Endothelial cell of umbilical vein (primary cell): Measurements from ENCODE around the gene RAD51B. TPM values are rescaled to one million over a fixed set of nuclear protein-coding genes. Genes with fewer than 3 reads are reported as not detected.

Experiments used
- BruUV-seq: library from RNA; stranded (reverse); fragments of 400-500 nt; replicated peaks from 2 replicates; lab custom pipeline; 2021; lab: Mats Ljungman, UMichigan
- CTCF ChIA-PET: fragments of 300-600, 350-600 bp; sonication (Branson Sonifier 250); formaldehyde crosslinking; loops from one replicate; lab custom pipeline; 2021; ENCODE audit warnings: antibody characterized with exemption, inconsistent platforms; lab: Charles Lee
- POLR2A ChIA-PET: fragments of 300-600, 350-600 bp; sonication (Branson Sonifier 250); formaldehyde crosslinking; loops from one replicate; lab custom pipeline; 2021; ENCODE audit warnings: antibody characterized with exemption, inconsistent platforms; lab: Charles Lee
- DNase-seq: peaks from one replicate; pipeline ENCODE4 v3.0.0-alpha.2; 2011; ENCODE audit warnings: low read depth, low spot score
- FAIRE-seq: peaks from 2 replicates; lab custom pipeline; 2011; peaks lifted over from hg19 to GRCh38; lab: Jason Lieb, UNC
- H2AFZ ChIP-seq: 2 replicates; pipeline ENCODE4 v1.6.0; 2012; ENCODE audit warnings: low read depth, low read length, control low read depth, inconsistent platforms
- H3K27ac ChIP-seq: 2 replicates; pipeline ENCODE4 v1.5.1; 2011; ENCODE audit warnings: low read depth, mild to moderate bottlenecking, control low read depth, low read length, moderate library complexity; ENCODE audit not compliant: insufficient read depth
- H3K27me3 ChIP-seq, 2 experiments: 2 replicates each; pipeline versions ENCODE4 v1.6.0 to v1.6.1; 2011; ENCODE audit warnings: low read length in 2 of 2, mixed read lengths in 1 of 2; ENCODE audit not compliant: control insufficient read depth in 2 of 2, insufficient read depth in 2 of 2
- H3K36me3 ChIP-seq, 2 experiments: 2 replicates in 1 of 2; 3 replicates in 1 of 2; pipeline ENCODE4 v1.5.1; 2011; ENCODE audit warnings: low read length in 2 of 2, mild to moderate bottlenecking in 1 of 2, moderate library complexity in 1 of 2; ENCODE audit not compliant: control insufficient read depth in 2 of 2, insufficient read depth in 2 of 2; ENCODE audit errors: extremely low read depth in 1 of 2
- H3K4me1 ChIP-seq: 3 replicates; pipeline ENCODE4 v1.5.1; 2011; ENCODE audit warnings: mild to moderate bottlenecking, low read length; ENCODE audit not compliant: control insufficient read depth, insufficient read depth; ENCODE audit errors: extremely low read depth
- H3K4me2 ChIP-seq: 2 replicates; pipeline ENCODE4 v1.6.1; 2011; ENCODE audit warnings: low read length, control low read depth, mixed read lengths; ENCODE audit not compliant: insufficient read depth
- H3K4me3 ChIP-seq, 3 experiments: fragments of 200-600 bp in 1 of 3; sonication (generic), shearing (Covaris generic) in 1 of 3; replicated peaks in 1 of 3; 2 replicates each; pipeline ENCODE4 v1.5.1; 2011 to 2016; ENCODE audit warnings: control low read depth in 3 of 3, low read length in 3 of 3, mild to moderate bottlenecking in 2 of 3, inconsistent platforms in 1 of 3, low read depth in 1 of 3, moderate library complexity in 1 of 3; ENCODE audit not compliant: insufficient read depth in 1 of 3
- H3K79me2 ChIP-seq: 2 replicates; pipeline ENCODE4 v1.6.0; 2012; ENCODE audit warnings: low read length, inconsistent platforms; ENCODE audit not compliant: control insufficient read depth, insufficient read depth
- H3K9ac ChIP-seq: replicated peaks from 2 replicates; pipeline ENCODE3; 2011; ENCODE audit warnings: low read length, control low read depth; ENCODE audit not compliant: insufficient read depth; ENCODE audit errors: extremely low read depth
- H3K9me1 ChIP-seq: replicated peaks from 3 replicates; pipeline ENCODE4 v1.6.0; 2011; ENCODE audit warnings: mild to moderate bottlenecking, low read length; ENCODE audit not compliant: control insufficient read depth, insufficient read depth; ENCODE audit errors: extremely low read depth
- H3K9me3 ChIP-seq: replicated peaks from 2 replicates; pipeline ENCODE4 v1.5.1; 2012; ENCODE audit warnings: low read length, inconsistent platforms; ENCODE audit not compliant: control insufficient read depth, insufficient read depth
- H4K20me1 ChIP-seq: replicated peaks from 2 replicates; pipeline ENCODE3; 2011; ENCODE audit warnings: mild to moderate bottlenecking, low read length; ENCODE audit not compliant: control insufficient read depth, insufficient read depth; ENCODE audit errors: extremely low read depth
- EZH2 ChIP-seq: IDR thresholded peaks from 2 replicates; pipeline ENCODE4 v1.6.1; 2012; ENCODE audit warnings: borderline replicate concordance, low read depth, mild to moderate bottlenecking, moderate library complexity, low read length, inconsistent platforms; ENCODE audit not compliant: severe bottlenecking
- FOS ChIP-seq: IDR thresholded peaks from 2 replicates; pipeline ENCODE4 v1.6.1; 2011; ENCODE audit warnings: mild to moderate bottlenecking, low read length, moderate library complexity, borderline replicate concordance; ENCODE audit not compliant: insufficient read depth
- GATA2 ChIP-seq: IDR thresholded peaks from 2 replicates; pipeline ENCODE4 v1.7.0; 2011; ENCODE audit warnings: low read depth, mild to moderate bottlenecking, moderate library complexity, mixed read lengths, low read length; ENCODE audit not compliant: insufficient read length, insufficient read depth
- JUN ChIP-seq: IDR thresholded peaks from 2 replicates; pipeline ENCODE4 v1.6.1; 2011; ENCODE audit warnings: borderline replicate concordance, low read depth; ENCODE audit not compliant: insufficient read length, insufficient read depth
- MYC ChIP-seq: IDR thresholded peaks from one replicate; pipeline ENCODE4 v1.6.1; 2011; ENCODE audit warnings: mild to moderate bottlenecking, low read depth, low read length
- POLR2A ChIP-seq: IDR thresholded peaks from 2 replicates; pipeline ENCODE4 v1.6.1; 2012; ENCODE audit warnings: low read depth, mild to moderate bottlenecking, control low read depth, low read length
- POLR2AphosphoS5 ChIP-seq: IDR thresholded peaks from 2 replicates; pipeline ENCODE4 v1.6.1; 2012; ENCODE audit warnings: low read depth, mild to moderate bottlenecking, control low read depth, low read length, moderate library complexity; ENCODE audit not compliant: insufficient read depth
- dilution Hi-C: fragments of 300-500 bp; cut with MboI; formaldehyde crosslinking; loops from one replicate; pipeline ENCODE4 v1.15.0; 2019; ENCODE audit warnings: low sequenced_read_pairs; ENCODE audit not compliant: extremely low pct_ligation_motif_present
- intact Hi-C: fragments of 100-400 bp; cut with micrococcal nuclease; formaldehyde crosslinking; loops from one replicate; pipeline ENCODE4 v1.10.0; 2022
- polyA plus RNA-seq, 4 experiments: library from polyadenylated mRNA; depleted of rRNA in 3 of 4; stranded (reverse) in 3 of 4; unstranded in 1 of 4; fragments of >200 nt; gene quantifications; 2 replicates each; pipeline versions ENCODE4 v1.2.1 to v1.2.3, GENCODE V29; 2011 to 2012; ENCODE audit warnings: missing spikeins in 1 of 4
- total RNA-seq: library from RNA; stranded (reverse); gene quantifications from 2 replicates; pipeline ENCODE4 v1.2.3, GENCODE V29; 2021
- TF ChIP-seq, protein P1 (sequence below): IDR thresholded peaks from 2 replicates; pipeline ENCODE4 v1.6.1; 2011; ENCODE audit not compliant: insufficient read depth, insufficient read length
- TF ChIP-seq, protein P2 (sequence below), 2 donors: IDR thresholded peaks; 1 replicate in 1 of 2; 2 replicates in 1 of 2; pipeline ENCODE4 v1.5.1; 2011; ENCODE audit warnings: low read length in 2 of 2, mild to moderate bottlenecking in 2 of 2, moderate library complexity in 2 of 2, control low read depth in 1 of 2, inconsistent platforms in 1 of 2, low read depth in 1 of 2; ENCODE audit not compliant: insufficient read depth in 1 of 2; ENCODE audit errors: extremely low read depth in 1 of 2

Gene RAD51B
- total and polyA plus RNA-seq, 2 donors (not counting 3 experiments of a cell fraction or from before 2014, with no cell fraction given), result 3.9 to 19.0 TPM

DNA sequence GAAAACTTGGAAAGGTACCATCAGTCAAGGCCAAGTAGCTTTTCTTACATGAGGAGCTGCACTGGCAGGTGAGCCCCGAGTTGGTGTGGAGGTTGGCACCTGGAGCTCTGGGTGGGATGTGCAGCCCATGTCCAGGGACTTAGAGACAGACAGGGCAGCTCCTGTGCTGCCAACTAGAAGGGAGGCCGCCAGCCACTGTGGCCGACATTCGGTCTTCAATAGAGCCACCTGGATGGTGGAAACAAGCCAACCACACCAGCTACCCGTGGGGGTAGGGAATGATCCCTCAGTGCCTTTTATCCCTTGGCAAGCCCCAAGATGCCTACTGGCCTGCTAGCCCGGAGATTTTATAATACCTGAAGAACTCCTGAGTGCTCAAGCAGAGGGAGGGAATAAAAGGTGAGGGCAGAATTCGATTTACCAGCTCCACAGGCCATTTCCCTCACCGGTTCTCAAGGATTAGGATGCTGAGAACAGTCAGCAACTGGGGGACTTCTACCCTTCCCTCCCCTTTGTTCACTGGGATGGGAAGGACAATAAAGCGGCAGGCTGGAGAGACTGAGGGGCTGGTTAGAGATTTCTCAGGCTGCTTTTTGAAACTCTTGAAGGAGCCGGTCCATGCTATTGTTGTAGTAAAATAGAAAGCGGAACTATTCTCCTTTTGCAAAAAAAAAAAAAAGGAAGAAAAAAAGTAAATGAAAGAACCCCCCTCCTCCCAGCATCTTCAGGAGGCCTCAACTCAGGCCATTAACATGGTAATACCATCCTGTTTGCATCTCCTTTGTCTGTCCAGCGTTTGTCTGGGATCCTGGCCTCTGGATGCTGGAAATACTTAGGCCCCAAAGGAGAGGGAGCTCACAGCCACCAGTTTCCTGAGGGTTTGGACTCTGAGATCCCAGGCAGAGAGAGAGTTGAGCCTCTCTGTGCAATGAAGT lies 651.7 kb downstream of the RAD51B start:
- FAIRE-seq, result no peak
- no TSS peak for BruUV-seq
- POLR2A ChIA-PET, result no interaction called here

More for the DNA sequence above, 651.7 kb downstream of the RAD51B start:
- H3K9me1 ChIP-seq, result no peaks in the 10 kb centered on the region
- H3K79me2 ChIP-seq, result no peaks in the 10 kb centered on the region
- no peaks in the 10 kb centered on the region for H4K20me1 ChIP-seq
- no peak for DNase-seq
- H2AFZ ChIP-seq, result no peak overlapping the region
- no peaks in the 10 kb centered on the region for H3K36me3 ChIP-seq
- no peak overlapping the region for H3K4me2 ChIP-seq
- TF ChIP-seq, protein P1, sequence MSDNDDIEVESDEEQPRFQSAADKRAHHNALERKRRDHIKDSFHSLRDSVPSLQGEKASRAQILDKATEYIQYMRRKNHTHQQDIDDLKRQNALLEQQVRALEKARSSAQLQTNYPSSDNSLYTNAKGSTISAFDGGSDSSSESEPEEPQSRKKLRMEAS, result no peak
- TF ChIP-seq POLR2A (no peak), JUN (no peak), MYC (no peak), GATA2 (no peak), POLR2AphosphoS5 (no peak), FOS (no peak), EZH2 (no peak)
- TF ChIP-seq, protein P2, sequence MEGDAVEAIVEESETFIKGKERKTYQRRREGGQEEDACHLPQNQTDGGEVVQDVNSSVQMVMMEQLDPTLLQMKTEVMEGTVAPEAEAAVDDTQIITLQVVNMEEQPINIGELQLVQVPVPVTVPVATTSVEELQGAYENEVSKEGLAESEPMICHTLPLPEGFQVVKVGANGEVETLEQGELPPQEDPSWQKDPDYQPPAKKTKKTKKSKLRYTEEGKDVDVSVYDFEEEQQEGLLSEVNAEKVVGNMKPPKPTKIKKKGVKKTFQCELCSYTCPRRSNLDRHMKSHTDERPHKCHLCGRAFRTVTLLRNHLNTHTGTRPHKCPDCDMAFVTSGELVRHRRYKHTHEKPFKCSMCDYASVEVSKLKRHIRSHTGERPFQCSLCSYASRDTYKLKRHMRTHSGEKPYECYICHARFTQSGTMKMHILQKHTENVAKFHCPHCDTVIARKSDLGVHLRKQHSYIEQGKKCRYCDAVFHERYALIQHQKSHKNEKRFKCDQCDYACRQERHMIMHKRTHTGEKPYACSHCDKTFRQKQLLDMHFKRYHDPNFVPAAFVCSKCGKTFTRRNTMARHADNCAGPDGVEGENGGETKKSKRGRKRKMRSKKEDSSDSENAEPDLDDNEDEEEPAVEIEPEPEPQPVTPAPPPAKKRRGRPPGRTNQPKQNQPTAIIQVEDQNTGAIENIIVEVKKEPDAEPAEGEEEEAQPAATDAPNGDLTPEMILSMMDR (IDR thresholded peaks at IDR 0.05; ENCODE audit: extremely low read depth in 1 of 2, insufficient read depth in 1 of 2, low read depth in 1 of 2, low read length in 2 of 2), result no peak
- no peaks in the 10 kb centered on the region for H3K9me3 ChIP-seq
- H3K27ac ChIP-seq, result no peak overlapping the region
- dilution Hi-C loops, result no loop called here
- H3K4me3 ChIP-seq, result no peak overlapping the region
- intact Hi-C loops, result no loop called here
- CTCF ChIA-PET, result interaction anchor here (1.1 kb wide), 1 partner anchor 175 kb away, joined by 3 read pairs; no protein-coding TSS in a partner anchor
- no peak overlapping the region for H3K9ac ChIP-seq
- peaks cover 33% of the 10 kb centered on the region for H3K4me1 ChIP-seq
- H3K27me3 ChIP-seq, result no peaks in the 10 kb centered on the region
